Breast epithelium (tissue), 3 donors: Measurements from ENCODE around the gene ANKS1A.

Experiments used
- POLR2A ChIP-seq: fragments of 450-650 bp; IDR thresholded peaks from one replicate; pipeline ENCODE4 v1.6.1; 2016; ENCODE audit warnings: antibody characterized with exemption, mild to moderate bottlenecking, moderate library complexity
- TF ChIP-seq, protein P1 (sequence below), 3 donors: fragments of 450-650 bp; IDR thresholded peaks; one replicate each; pipeline ENCODE4 v1.5.1; 2016 to 2017; ENCODE audit warnings: antibody characterized with exemption in 3 of 3, mild to moderate bottlenecking in 3 of 3, moderate library complexity in 3 of 3

DNA sequence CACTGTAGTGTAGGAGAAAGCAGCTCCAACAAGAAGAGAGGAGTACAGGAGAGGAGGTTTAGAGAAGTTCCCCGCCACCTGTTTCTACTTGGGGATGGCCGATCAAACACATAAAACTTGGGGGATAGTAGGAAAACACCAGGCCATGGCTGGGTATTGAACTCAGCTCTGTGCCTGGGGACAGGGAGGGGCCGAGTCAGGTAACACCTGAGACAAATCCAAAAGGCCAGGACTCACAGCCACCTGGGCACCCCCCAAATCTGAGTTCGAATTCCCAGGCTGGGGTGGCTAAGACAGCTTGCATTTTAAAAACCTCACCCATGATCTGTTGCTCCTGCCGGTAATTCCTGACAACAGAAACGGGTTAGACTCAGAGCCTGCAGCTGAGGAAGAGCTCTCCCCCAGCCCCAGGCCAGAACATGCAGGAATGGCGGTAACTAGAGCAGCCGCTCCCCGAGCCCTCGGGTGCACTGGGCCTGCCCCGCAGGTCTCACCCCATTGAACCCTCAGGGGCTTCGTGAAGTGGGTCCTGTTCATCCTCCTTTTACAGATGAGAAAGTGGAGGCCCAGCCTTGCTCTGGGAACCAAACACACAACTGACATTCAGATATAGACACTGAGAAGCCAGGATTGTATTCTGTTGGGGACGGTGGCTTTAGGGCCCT is 191.1 kb downstream of the ANKS1A start:
- TF ChIP-seq POLR2A: no peak
- TF ChIP-seq, protein P1, sequence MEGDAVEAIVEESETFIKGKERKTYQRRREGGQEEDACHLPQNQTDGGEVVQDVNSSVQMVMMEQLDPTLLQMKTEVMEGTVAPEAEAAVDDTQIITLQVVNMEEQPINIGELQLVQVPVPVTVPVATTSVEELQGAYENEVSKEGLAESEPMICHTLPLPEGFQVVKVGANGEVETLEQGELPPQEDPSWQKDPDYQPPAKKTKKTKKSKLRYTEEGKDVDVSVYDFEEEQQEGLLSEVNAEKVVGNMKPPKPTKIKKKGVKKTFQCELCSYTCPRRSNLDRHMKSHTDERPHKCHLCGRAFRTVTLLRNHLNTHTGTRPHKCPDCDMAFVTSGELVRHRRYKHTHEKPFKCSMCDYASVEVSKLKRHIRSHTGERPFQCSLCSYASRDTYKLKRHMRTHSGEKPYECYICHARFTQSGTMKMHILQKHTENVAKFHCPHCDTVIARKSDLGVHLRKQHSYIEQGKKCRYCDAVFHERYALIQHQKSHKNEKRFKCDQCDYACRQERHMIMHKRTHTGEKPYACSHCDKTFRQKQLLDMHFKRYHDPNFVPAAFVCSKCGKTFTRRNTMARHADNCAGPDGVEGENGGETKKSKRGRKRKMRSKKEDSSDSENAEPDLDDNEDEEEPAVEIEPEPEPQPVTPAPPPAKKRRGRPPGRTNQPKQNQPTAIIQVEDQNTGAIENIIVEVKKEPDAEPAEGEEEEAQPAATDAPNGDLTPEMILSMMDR (IDR thresholded peaks at IDR 0.05): no peak
